Tibial artery (tissue), 4 donors: ENCODE results near the gene CFAP52.
"Not testable (repeated sequence)": the region's sequence is repeated elsewhere in the genome, so short reads cannot be mapped to it uniquely, and the experiment has no call there.

ENCODE experiments used
- DNase-seq, 2 donors: peaks; one replicate each; pipeline ENCODE4 v3.0.0-alpha.2; 2019
- H3K27ac ChIP-seq, 2 donors: fragments of 200-600 bp; sonication (generic) in 1 of 2; 1 replicate in 1 of 2; 2 replicates in 1 of 2; pipeline ENCODE4 v1.5.1; 2018 to 2019; ENCODE audit warnings: mild to moderate bottlenecking in 1 of 2
- H3K27me3 ChIP-seq, 2 donors: fragments of 200-600 bp; sonication (generic) in 1 of 2; one replicate each; pipeline versions ENCODE4 v1.5.1 to v1.6.0; 2016 to 2019
- H3K36me3 ChIP-seq, 3 donors: fragments of 200-600 bp; sonication (generic) in 2 of 3; one replicate each; pipeline ENCODE4 v1.5.1; 2016 to 2019; ENCODE audit warnings: mild to moderate bottlenecking in 2 of 3
- H3K4me1 ChIP-seq, 4 donors: fragments of 200-600 bp; sonication (generic) in 2 of 4; 1 replicate in 3 of 4; 2 replicates in 1 of 4; pipeline ENCODE4 v1.5.1; 2016 to 2019
- H3K4me3 ChIP-seq, 2 donors: fragments of 200-600 bp; sonication (generic) in 1 of 2; 1 replicate in 1 of 2; 2 replicates in 1 of 2; pipeline ENCODE4 v1.5.1; 2018 to 2019; ENCODE audit warnings: mild to moderate bottlenecking in 2 of 2
- H3K9me3 ChIP-seq, 3 donors: fragments of 200-600 bp; sonication (generic) in 1 of 3; one replicate each; pipeline ENCODE4 v1.5.1; 2016 to 2019
- CTCF ChIP-seq, 2 experiments: fragments of 200-600 bp in 1 of 2; fragments of 450-650 bp in 1 of 2; IDR thresholded peaks; one replicate each; pipeline ENCODE4 v1.5.1; 2017 to 2019; ENCODE audit warnings: antibody characterized with exemption in 2 of 2, mild to moderate bottlenecking in 1 of 2, moderate library complexity in 1 of 2
- intact Hi-C: fragments of 100-400 bp; cut with DNase I; formaldehyde crosslinking; loops from one replicate; pipeline ENCODE4 v1.15.0; 2023; ENCODE audit warnings: low total_unique reads

Gene CFAP52

GRCh38 chr17:9549215-9549614 lies 27.2 kb upstream of the CFAP52 start:
- no peak for DNase-seq
- H3K27me3 ChIP-seq, result no peaks in the 10 kb centered on the region
- intact Hi-C loops, result no loop called here
- peaks cover 0 to 25% (median 5%) of the 10 kb centered on the region in 3 donors for H3K36me3 ChIP-seq
- no peak for TF ChIP-seq CTCF (IDR thresholded peaks at IDR 0.05)
- H3K4me3 ChIP-seq, result no peak overlapping the region
- H3K27ac ChIP-seq, result no peak overlapping the region
- H3K9me3 ChIP-seq, result no peaks in the 10 kb centered on the region
- H3K4me1 ChIP-seq, result no peaks in the 10 kb centered on the region

GRCh38 chr17:9553181-9553580 lies 23.3 kb upstream of the CFAP52 start:
- no peak for TF ChIP-seq CTCF (IDR thresholded peaks at IDR 0.05)
- intact Hi-C loops, result no loop called here
- H3K36me3 ChIP-seq, result peaks cover 0 to 15% (median 5%) of the 10 kb centered on the region in 3 donors

GRCh38 chr17:9553596-9553995 lies 22.8 kb upstream of the CFAP52 start:
- intact Hi-C loops, result no loop called here
- H3K36me3 ChIP-seq, result peaks cover 0 to 15% (median 5%) of the 10 kb centered on the region in 3 donors
- no peak for DNase-seq

More at GRCh38 chr17:9553181-9553580, 23.3 kb upstream of the CFAP52 start:
- H3K4me1 ChIP-seq, result peaks cover 0 to 10% (median 3%) of the 10 kb centered on the region in 4 donors
- H3K27me3 ChIP-seq, result no peaks in the 10 kb centered on the region
- H3K4me3 ChIP-seq, result no peak overlapping the region
- no peak overlapping the region for H3K27ac ChIP-seq
- DNase-seq, result no peak
- H3K9me3 ChIP-seq, result no peaks in the 10 kb centered on the region

GRCh38 chr17:9554715-9555114 lies 21.7 kb upstream of the CFAP52 start:
- H3K9me3 ChIP-seq, H3K4me3 ChIP-seq, H3K27me3 ChIP-seq, intact Hi-C loops, H3K27ac ChIP-seq, DNase-seq: not testable (repeated sequence)
- Histone ChIP-seq H3K36me3 (peaks cover 0 to 12% (median 5%) of the 10 kb centered on the region in 3 donors), H3K4me1 (peaks cover 0 to 10% (median 3%) of the 10 kb centered on the region in 4 donors)

More at GRCh38 chr17:9553596-9553995, 22.8 kb upstream of the CFAP52 start:
- H3K4me1 ChIP-seq, result peaks cover 0 to 10% (median 3%) of the 10 kb centered on the region in 4 donors
- H3K4me3 ChIP-seq, result no peak overlapping the region
- TF ChIP-seq CTCF (IDR thresholded peaks at IDR 0.05), result no peak
- H3K27ac ChIP-seq, result no peak overlapping the region
- no peaks in the 10 kb centered on the region for H3K27me3 ChIP-seq
- no peaks in the 10 kb centered on the region for H3K9me3 ChIP-seq

DNA sequence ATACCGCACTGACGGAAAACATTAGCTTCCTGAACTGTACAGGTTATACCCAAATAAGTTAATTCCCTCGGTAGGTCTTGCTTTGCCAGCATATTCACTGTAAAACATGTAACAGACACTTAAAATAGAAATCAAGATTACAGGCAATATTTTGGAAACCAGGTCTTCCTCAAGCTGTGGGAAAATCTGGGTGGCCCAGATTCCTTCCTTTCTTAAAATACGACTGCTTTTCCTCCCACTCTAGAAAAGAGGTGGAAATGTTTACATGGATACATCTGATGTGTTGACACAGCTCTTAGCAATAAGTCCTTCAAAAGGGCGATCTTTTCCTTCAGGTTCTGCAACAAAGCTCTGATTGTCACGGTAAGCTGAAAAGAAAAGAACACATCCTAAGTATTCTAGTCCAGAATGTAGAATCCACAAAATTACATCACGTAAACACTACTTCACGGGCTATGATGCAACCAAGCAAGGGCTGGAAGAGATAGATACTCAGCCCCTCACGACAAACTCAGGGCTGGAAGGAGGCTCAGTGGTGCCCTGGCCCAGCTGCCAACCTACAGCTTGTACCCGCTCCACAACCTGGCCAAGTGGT lies 19.2 kb upstream of the CFAP52 start:
- no peak overlapping the region for H3K4me3 ChIP-seq

More for the DNA sequence above, 19.2 kb upstream of the CFAP52 start:
- intact Hi-C loops, result no loop called here
- no peak for TF ChIP-seq CTCF (IDR thresholded peaks at IDR 0.05)
- Histone ChIP-seq H3K27me3 (no peaks in the 10 kb centered on the region), H3K27ac (no peak overlapping the region), H3K36me3 (peaks cover 0 to 11% (median 5%) of the 10 kb centered on the region in 3 donors), H3K9me3 (no peaks in the 10 kb centered on the region), H3K4me1 (peaks cover 0 to 10% (median 3%) of the 10 kb centered on the region in 4 donors)
- DNase-seq, result no peak
